Thymus (tissue), 11 donors: ENCODE measurements around the gene HOXC10. TPM values are rescaled to one million over a fixed set of nuclear protein-coding genes. Genes with fewer than 3 reads are reported as not detected.

ENCODE experiments used
- DNase-seq, 9 donors: peaks; one replicate each; pipeline ENCODE4 v3.0.0-alpha.2; 2013; ENCODE audit warnings: low spot score in 9 of 9, low read depth in 6 of 9, missing footprints in 1 of 9
- H3K27ac ChIP-seq, 2 donors: one replicate each; pipeline ENCODE4 v1.5.1; 2013; ENCODE audit warnings: control low read depth in 1 of 2, low read depth in 1 of 2, low read length in 1 of 2, mild to moderate bottlenecking in 1 of 2, moderate library complexity in 1 of 2
- H3K27me3 ChIP-seq, 2 donors: one replicate each; pipeline ENCODE4 v1.5.1; 2013; ENCODE audit warnings: low read length in 1 of 2; ENCODE audit not compliant: control insufficient read depth in 2 of 2, insufficient read depth in 1 of 2
- H3K36me3 ChIP-seq, 2 donors: one replicate each; pipeline ENCODE4 v1.5.1; 2013; ENCODE audit warnings: low read length in 1 of 2, mild to moderate bottlenecking in 1 of 2, moderate library complexity in 1 of 2; ENCODE audit not compliant: control insufficient read depth in 2 of 2, insufficient read depth in 2 of 2
- H3K4me1 ChIP-seq, 2 donors: one replicate each; pipeline ENCODE4 v1.5.1; 2013; ENCODE audit warnings: low read length in 2 of 2; ENCODE audit not compliant: control insufficient read depth in 2 of 2, insufficient read depth in 2 of 2
- H3K4me3 ChIP-seq, 2 donors: one replicate each; pipeline ENCODE4 v1.5.1; 2013; ENCODE audit warnings: low read length in 2 of 2, control low read depth in 1 of 2, mild to moderate bottlenecking in 1 of 2
- H3K9me3 ChIP-seq, 2 donors: one replicate each; pipeline ENCODE4 v1.5.1; 2013; ENCODE audit warnings: low read length in 1 of 2, mild to moderate bottlenecking in 1 of 2; ENCODE audit not compliant: control insufficient read depth in 2 of 2, insufficient read depth in 1 of 2
- WGBS: extraction: QIAGEN DNeasy Blood & Tissue Kit; methylation state at CpG from one replicate; pipeline ENCODE4 v1.1.7; 2013; 5-methylcytosine and 5-hydroxymethylcytosine counted together
- polyA plus RNA-seq: library from polyadenylated mRNA; stranded (reverse); fragments of 200-250 nt; gene quantifications from one replicate; pipeline ENCODE4 v1.2.3, GENCODE V29; 2013
- total RNA-seq: library from RNA; stranded (reverse); fragments of 120-200 nt; gene quantifications from one replicate; pipeline ENCODE4 v1.2.4, GENCODE V29; 2013
- donor health status: healthy.

HOXC10 gene
- total and polyA plus RNA-seq, 2 donors = 0.14 TPM; not detected in 1

DNA sequence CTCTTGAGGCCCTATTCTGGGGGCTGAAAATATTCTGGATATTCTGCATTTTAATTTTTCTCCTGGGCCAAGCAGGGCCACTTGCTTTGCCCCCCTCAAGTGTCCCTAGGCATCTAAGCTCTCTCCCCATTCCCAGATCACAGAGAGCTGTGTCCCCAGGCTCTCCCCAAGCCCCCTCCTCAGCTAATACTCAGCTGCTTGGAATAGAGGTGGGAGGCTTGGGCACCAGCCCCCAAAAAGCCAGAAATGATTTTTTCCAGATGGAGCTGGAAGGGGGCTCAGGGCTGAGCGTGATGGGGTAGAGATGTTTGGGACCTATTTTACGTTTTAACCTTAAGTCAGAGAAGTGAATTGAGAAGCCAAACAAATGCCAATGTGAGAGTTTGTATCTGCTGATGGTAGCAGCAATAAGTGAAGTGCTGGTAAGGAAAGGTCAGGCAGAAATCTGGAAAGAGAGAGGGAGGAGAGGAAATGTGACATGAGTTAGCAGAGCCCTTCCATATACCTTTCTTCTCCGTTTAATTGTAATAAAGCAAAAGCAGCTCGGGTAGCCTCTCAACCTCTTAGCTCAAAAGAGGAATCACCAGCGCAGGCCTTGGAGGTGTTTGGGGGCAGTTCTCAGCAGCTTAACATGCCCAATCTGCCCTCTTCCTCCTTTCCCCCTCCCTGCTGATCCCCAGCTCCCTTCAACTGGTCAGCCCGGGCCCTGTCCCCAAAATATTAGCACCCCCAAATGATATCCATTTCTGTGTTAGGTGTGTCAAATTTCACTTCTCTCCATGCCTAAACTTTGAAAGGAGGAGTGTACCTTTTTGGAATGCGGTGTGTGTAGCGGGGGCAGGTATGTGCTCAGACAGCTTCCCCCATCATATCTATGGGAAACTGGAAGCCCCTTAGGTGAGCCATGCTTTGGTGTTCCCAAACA lies 38.3 kb downstream of the HOXC10 start:
- Histone ChIP-seq H3K4me3 (no peak overlapping the region), H3K27ac (no peak overlapping the region), H3K27me3 (peaks cover 89 to 100% of the 10 kb centered on the region in 2 donors), H3K4me1 (peaks cover 1 to 13% of the 10 kb centered on the region in 2 donors), H3K9me3 (peaks cover 0 to 7% of the 10 kb centered on the region in 2 donors), H3K36me3 (no peaks in the 10 kb centered on the region)
- no peak for DNase-seq
- 37% methylated on average over 8 of the region's 8 CpGs for WGBS

DNA sequence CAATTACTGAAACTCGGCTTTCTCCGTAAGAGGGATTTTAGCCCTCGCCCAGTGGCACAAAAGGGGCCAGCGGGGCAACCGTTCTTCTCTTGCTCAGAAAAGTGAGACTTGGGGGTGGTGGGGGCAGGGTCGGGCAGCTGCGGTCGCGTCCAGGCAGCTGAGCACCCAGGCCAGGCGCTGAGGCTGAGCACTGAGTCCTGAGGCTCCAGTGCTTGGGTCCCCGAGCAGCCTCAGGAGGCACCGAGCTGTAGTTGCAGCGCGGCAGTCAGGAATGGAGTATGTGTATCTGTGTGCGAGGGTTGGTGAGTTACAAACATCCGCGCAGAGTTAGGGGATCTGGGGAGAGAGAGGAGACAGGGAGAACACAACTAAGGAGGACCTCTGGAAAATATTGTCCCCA lies 39.2 kb downstream of the HOXC10 start:
- H3K36me3 ChIP-seq = no peaks in the 10 kb centered on the region
- H3K27me3 ChIP-seq = peaks cover 89 to 100% of the 10 kb centered on the region in 2 donors
- no peak overlapping the region for H3K27ac ChIP-seq
- peaks cover 0 to 6% of the 10 kb centered on the region in 2 donors for H3K4me1 ChIP-seq
- H3K9me3 ChIP-seq = peaks cover 0 to 6% of the 10 kb centered on the region in 2 donors
- no peak for DNase-seq
- no peak overlapping the region for H3K4me3 ChIP-seq
- WGBS = 32% methylated on average over 17 of the region's 17 CpGs

DNA sequence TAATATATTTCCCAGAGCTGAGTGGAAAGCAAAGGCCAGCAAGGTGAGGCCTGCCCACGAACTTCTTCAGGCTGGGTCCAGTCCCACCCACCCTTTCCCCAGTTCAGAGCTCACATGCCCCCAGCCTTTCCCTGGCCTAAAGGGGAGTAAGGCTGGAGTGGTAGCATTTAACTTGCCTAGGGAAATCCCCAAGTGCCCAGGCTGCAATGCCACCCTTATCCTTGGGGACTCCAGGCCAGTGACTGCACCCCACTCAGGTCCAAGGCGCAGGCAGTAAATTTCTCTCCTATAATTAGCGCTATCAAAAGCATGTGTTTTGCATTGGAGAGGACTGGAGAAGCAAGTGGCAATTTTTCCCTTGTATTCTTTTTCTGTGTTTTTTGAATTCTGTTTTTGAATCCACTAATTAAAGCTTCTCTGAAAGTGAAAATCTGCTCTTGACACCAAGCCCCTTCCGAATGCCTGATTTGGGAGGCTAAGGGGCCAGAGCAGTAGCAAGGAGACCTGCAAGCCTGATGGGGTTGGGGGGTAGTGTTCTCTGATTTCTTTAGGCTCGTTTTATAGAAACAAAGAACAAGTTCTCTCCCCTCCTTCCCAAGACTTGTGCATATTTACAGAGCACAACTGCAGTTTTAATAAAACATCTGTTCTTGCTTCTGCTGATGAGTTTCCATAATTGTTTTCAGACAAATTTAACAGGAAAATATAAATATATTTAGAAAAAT lies 39.8 kb downstream of the HOXC10 start:
- H3K27me3 ChIP-seq = peaks cover 87 to 100% of the 10 kb centered on the region in 2 donors
- no peaks in the 10 kb centered on the region for H3K36me3 ChIP-seq
- no peak overlapping the region for H3K4me3 ChIP-seq
- peaks cover 0 to 6% of the 10 kb centered on the region in 2 donors for H3K9me3 ChIP-seq
- WGBS = 57% methylated on average over 5 of the region's 5 CpGs
- peaks cover 0 to 3% of the 10 kb centered on the region in 2 donors for H3K4me1 ChIP-seq
- DNase-seq = no peak
- no peak overlapping the region for H3K27ac ChIP-seq

DNA sequence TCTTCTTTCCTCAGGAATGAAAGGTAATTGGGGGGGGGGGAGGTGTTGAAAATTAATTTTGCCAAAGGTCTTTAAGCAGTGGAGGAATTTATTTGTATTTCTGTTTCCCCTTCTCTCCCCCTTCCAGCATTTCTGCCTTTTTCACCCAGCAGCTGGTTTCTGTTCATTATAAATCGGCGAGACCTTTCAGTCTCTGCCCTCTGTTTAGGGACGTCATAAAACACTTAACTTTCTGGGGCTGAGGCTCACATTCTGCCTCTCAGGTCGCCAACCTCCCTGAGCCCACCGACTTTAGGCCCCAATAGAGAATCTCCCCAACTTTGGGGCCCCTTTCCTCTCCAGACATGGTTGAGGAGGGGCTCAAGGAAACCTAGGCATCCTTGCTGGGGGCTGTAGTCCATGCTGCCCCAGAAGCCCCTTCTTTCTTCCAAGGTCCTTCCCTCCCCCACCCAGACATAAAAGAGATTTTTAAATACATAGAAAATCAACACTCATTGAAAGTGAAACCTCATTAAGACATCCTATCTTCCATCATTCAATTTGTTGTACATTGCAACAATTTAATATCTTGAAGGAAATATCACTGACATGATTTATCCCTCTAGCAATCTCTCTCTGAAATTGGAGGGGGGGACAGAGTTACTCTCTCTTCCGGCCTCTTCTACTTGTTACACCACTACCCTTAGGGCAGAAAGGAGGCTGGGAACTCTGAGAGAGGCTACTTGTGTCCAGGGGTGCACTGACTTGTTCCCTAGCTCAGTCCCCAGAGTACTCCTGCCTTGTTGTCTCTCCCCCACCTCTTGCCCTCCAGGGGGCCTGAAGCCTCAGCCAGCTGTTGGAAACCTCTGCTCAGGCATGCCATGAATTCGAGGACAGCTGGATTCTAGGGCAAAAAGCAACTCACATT lies 40.8 kb downstream of the HOXC10 start:
- Histone ChIP-seq H3K27ac (no peak overlapping the region), H3K4me1 (no peaks in the 10 kb centered on the region), H3K4me3 (no peak overlapping the region), H3K9me3 (peaks cover 0 to 6% of the 10 kb centered on the region in 2 donors), H3K36me3 (no peaks in the 10 kb centered on the region), H3K27me3 (peaks cover 83 to 100% of the 10 kb centered on the region in 2 donors)
- WGBS = 36% methylated on average over 7 of the region's 7 CpGs
- no peak for DNase-seq

DNA sequence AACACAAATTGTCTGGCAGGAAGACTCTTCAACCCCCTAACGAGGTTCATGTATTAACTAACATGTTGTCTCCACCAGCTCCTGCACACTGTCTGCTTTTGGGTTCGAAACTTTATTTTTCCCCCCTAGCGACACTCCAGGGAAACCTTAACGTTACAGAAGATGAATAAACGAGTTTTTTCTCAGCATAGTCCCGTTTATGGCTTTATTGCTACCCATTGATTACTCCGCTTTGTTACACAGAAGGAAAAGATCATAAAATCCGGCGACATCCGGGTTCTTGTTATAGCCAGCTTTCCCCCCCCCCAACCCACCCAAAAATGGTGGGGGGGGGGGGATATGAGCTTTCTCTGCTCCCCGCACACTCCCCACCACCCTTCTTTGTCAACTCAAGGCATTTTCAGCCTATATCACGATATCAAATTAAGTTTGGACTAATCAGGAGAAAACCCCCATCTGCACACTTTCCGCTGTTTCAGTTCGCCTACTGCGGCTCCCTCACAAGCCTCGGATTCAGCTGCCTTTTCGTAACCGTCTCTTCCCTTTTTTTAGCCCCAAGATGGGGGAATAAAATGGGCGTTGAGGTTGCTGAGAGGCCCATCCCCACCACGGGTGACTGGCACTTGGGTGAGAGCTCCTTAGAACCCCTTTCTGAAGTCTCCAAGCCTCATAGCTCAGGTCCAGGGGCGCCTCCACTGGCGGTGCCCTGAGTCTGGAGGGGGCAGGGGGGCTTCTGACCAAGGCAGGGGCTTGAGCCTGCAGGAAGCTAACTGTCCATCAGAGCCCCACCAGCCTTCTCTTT lies 41.9 kb downstream of the HOXC10 start:
- Histone ChIP-seq H3K36me3 (no peaks in the 10 kb centered on the region), H3K9me3 (no peaks in the 10 kb centered on the region), H3K27ac (no peak overlapping the region), H3K27me3 (peaks cover 83 to 100% of the 10 kb centered on the region in 2 donors), H3K4me3 (no peak overlapping the region), H3K4me1 (no peaks in the 10 kb centered on the region)
- DNase-seq = no peak
- WGBS = 12% methylated on average over 22 of the region's 22 CpGs

DNA sequence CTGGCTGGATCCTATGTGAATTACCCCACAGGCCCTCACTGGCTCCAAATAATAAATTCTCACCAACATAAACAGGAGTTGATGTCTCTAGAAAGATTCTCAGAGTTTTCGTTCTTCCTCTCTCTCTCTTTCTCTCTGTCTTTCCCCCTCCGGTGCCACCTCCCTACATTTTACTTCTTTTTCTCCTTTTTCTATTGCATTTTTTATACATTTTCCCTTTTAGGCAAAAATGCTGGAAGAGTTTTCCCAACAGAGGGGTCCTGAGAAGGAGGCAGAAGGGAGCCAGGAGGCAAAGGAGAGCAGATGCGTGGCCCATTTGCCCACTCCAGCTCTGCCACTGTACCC lies 42.5 kb downstream of the HOXC10 start:
- peaks cover 84 to 100% of the 10 kb centered on the region in 2 donors for H3K27me3 ChIP-seq
- no peaks in the 10 kb centered on the region for H3K4me1 ChIP-seq
- WGBS = 54% methylated on average over 3 of the region's 3 CpGs
- peaks cover 0 to under 1% of the 10 kb centered on the region in 2 donors for H3K36me3 ChIP-seq
- DNase-seq = no peak
- no peak overlapping the region for H3K27ac ChIP-seq
- peaks cover under 1% of the 10 kb centered on the region in 2 donors for H3K9me3 ChIP-seq
- no peak overlapping the region for H3K4me3 ChIP-seq

DNA sequence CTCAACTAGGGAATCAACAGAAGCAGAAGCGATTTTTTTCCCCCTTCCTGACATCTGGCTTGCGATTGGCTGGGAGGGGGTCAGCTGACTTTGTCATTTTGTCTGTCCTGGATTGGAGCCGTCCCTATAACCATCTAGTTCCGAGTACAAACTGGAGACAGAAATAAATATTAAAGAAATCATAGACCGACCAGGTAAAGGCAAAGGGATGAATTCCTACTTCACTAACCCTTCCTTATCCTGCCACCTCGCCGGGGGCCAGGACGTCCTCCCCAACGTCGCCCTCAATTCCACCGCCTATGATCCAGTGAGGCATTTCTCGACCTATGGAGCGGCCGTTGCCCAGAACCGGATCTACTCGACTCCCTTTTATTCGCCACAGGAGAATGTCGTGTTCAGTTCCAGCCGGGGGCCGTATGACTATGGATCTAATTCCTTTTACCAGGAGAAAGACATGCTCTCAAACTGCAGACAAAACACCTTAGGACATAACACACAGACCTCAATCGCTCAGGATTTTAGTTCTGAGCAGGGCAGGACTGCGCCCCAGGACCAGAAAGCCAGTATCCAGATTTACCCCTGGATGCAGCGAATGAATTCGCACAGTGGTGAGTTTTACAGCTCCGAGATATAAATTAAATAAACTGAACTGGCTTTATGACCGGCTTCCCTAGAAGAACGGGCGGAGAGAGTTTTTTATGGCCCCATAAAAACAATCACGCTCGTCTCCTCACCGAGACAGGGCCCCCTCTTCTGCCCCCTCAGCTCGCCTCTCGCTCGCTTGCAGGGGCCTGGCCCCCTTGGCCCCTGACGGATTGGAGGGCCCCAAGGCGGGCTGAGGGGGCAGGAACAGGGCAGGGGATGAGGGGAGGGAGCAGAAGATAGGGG lies 43.6 kb downstream of the HOXC10 start, which contains the start of gene HOXC6:
HOXC6 (plus strand) TSS at position 127 of the 888 bp plus-strand sequence; CDS start at position 209, 82 bp downstream.
- peaks cover 84 to 100% of the 10 kb centered on the region in 2 donors for H3K27me3 ChIP-seq
- WGBS = 8% methylated on average over 36 of the region's 36 CpGs
- no peaks in the 10 kb centered on the region for H3K4me1 ChIP-seq
- no peak within 1 kb of the TSS for H3K27ac ChIP-seq
- H3K4me3 ChIP-seq = no peak within 1 kb of the TSS
- peaks cover 10% of the 10 kb centered on the region in 2 donors for H3K9me3 ChIP-seq
- DNase-seq = no peak
- peaks cover 0 to 3% of the 10 kb centered on the region in 2 donors for H3K36me3 ChIP-seq
